HG02623 (cell line): ENCODE data around the gene PIGBOS1.
"Not testable (repeated sequence)": the region's sequence is repeated elsewhere in the genome, so short reads cannot be mapped to it uniquely, and the experiment has no call there.

ENCODE experiments used
- ATAC-seq: cut with Tn5 transposase; IDR thresholded peaks from one replicate; pipeline ENCODE4 v1.9.1; 2021; ENCODE audit warnings: moderate library complexity; ENCODE audit not compliant: unreplicated experiment

The PIGBOS1 gene, protein sequence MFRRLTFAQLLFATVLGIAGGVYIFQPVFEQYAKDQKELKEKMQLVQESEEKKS

DNA sequence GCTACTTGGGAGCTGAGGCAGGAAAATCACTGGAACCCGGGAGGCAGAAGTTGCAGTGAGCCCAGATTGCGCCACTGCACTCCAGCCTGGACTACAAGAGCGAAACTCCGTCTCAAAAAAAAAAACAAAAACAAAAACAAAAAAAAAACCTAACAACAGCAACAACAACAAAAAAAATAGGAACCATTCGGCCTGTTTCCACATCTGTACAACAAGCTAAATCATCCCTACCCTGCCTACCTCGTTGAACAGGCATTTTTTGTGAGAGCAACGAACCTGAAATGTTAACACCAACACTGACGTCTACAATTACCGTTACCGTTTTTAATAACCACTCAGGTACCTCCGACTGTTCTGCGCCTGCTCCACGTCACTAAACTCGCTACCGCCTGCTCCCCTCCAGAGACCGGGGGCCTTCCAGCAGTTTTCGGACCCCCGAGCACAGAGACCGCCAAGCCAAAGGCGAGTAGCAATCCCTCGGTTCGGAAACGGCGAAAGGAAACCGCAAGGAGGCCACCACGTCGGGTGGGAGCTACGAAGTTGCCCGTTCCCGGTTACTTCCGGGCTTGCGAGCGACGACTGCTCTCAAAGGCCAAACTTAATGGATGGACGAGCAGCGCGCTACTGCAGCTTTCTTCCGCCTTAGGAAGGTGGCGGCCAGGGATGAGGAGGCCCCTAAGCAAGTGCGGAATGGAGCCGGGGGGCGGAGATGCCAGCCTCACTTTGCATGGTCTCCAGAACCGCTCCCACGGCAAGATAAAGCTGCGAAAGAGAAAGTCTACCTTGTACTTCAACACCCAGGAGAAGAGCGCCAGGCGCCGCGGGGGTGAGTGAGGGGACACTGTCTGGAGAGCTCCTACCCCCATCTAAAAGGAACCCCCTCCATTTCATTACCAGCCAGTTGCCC lies at the start of gene PIGBOS1, which contains the start of gene PIGB:
PIGBOS1 (minus strand) TSS at position 536 of the 907 bp plus-strand sequence. CDS start 1,331 bp downstream, outside the sequence.
PIGB (plus strand) TSS at position 635 of the 907 bp plus-strand sequence; CDS start at position 664, 29 bp downstream.
- ATAC-seq = peak; percentile 86

DNA sequence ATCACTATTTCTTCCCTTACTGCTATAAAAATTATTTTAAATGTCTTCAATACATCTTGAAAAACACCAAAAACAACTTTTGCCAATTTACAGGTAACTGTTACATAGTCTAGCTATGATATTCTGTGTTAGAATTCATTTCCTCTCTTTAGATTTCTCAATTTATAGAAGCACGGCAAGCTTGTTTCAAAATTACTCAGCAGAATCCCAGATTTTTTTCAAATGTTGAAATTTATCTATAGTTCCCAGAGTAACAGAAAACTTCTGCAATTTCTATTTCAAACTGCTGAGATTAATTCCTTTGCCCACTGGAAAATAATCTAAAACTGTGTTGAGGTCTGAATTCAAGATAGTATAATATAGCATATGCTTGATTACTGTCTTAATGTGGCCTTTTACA lies 48.1 kb upstream of the PIGBOS1 start:
- ATAC-seq = no peak

DNA sequence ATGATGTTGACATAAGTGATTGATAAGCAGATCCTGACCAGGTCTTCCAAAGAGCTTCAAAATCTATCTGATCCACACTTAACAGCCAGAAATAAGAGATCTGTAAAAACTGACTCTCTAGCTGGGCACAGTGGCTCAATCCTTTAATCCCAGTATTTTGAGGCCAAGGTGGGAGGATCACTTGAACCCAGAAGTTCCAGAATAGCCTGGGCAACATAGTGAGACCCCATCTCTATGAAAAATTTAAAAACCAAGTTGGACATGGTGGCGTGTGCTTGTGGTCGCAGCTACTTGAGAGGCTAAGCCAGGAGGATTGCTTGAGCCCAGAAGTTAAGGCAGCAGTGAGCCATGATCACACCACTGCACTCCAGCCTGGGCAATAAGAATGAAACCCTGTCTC lies 43.7 kb upstream of the PIGBOS1 start:
- ATAC-seq = no peak

DNA sequence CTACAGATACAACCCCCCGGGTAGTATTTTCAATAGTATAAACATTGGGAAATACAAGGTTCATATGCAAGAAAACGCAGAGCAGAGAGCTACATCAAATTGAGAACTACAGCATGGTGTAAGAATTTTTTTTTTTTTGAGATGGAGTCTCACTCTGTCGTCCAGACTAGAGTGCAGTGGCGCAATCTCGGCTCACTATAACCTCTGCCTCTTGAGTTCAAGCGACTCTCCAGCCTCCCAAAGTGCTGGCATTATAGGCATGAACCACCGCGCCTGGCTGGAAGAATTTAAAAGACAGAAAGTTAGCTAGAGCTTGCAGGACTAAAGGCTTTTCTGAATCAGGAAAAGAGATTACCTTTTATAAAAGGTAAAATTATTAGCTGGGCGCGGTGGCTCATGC lies 42.1 kb upstream of the PIGBOS1 start:
- ATAC-seq = no peak

DNA sequence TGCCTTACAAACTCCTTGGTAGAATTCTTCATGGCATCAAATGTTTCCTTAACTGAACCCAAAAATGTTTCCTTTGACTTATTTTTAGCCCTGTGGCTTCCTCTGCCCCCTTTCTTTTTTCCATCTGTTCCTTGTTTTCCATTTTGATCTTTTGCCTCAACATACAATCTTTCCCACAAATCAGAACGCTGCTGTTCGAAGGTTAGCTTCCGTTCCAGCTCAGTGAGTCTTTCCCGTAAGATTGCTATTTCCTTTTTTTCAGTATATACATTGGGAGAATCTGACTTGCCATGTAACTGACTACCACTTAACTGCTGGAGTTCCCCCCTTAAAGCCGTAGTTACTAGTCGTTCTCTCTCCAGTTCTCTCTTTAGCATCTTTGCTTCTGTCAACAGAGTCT lies 41.3 kb upstream of the PIGBOS1 start:
- ATAC-seq = no peak

DNA sequence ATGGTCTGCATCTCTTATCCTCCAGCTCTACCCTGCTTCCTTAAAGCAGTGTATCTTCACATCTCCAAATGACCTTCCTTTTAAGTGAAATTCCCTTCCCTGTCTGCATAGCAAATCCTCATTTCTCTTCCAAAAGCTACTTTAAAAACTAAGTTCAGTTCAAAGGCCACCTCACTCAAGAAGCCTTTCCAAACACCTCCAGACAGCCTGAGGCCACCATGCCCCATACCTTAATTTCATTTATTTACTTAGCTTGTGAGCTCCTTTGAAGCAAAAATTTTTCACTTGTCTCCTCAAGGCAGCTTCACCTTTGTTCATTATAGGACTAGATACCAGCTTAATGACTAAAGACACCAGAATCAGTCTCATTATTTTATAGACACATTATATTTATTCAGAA lies 39.5 kb upstream of the PIGBOS1 start:
- no peak for ATAC-seq

DNA sequence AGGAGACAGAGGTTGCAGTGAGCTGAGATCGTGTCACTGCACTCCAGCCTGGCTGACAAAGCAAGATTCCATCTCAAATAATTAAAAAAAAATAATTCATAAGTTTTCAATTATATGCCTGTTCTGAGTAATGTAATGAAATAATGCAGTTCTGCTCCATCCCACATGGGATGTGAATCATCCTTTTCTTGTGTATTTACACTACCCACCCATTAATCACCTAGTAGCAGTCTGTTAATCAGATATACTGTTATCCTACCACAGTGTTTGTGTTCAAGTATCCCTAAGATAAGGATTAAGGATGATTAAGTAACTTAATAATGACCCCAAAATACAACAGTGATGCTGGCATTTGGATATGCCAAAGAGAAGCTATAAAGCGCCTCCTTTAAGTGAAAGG lies 38.9 kb upstream of the PIGBOS1 start:
- no peak for ATAC-seq

DNA sequence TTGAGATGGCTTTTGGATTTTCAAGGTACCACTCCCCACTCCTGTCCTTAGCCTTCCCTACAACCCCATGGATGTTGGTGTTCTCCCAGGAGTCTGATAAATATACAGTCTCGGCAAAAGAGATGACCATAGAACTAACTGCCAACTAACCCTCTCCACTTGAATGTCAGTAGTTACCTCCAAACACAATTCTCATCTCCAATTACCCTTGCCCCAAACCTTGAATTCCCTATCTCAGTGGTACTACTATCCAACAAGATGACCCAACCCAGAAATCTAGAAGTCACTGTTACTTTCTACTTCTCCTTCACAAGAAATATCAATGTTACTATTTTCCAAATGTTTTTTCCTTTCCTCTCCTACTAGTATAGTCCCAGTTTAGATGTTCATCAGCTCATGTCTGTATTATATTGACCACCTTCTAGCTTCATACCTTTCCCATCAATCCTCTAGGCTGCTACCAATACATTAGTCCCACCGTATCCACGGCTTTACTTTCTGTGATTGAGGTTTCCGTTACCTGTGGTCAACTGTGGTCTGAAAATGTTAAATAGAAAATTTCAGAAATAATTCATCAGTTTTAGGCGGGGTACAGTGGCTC lies 38.2 kb upstream of the PIGBOS1 start:
- no peak for ATAC-seq

DNA sequence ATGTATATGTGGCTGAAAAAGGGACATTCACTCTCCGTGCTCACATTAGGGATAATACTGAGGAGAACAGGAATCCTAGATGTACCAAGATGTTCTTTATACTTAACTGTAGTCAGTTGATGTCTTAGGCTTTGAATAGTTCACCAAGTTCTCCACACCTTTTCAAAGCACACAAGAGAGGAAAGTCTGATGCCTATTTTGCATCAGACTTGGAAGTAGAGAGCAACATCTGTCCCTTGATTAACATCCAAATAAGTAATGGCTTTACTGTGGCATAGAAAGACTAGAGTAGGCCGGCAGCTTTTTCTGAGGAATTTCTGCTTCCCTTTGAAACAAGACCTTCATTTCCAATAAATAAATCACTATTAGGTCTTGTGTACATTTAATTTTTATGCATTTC lies 34.1 kb upstream of the PIGBOS1 start:
- ATAC-seq = no peak

DNA sequence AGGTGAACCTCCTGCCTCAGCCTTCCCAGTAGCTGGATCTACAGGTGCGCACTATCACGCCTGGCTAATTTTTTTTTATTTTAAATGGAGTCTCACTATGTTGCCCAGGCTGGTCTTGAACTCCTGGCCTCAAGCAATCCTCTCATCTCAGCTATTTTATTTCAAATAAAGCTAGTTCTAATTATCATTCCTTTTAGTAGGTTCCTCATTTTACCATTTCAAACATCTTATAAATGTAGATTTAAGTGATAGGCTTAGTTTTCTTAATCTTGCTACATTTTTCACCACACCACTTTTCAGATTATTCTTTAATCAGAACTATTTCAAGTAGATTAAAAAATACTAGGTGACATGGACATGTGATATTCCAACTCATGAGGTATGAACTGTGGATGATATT lies 30.4 kb upstream of the PIGBOS1 start:
- ATAC-seq = no peak

DNA sequence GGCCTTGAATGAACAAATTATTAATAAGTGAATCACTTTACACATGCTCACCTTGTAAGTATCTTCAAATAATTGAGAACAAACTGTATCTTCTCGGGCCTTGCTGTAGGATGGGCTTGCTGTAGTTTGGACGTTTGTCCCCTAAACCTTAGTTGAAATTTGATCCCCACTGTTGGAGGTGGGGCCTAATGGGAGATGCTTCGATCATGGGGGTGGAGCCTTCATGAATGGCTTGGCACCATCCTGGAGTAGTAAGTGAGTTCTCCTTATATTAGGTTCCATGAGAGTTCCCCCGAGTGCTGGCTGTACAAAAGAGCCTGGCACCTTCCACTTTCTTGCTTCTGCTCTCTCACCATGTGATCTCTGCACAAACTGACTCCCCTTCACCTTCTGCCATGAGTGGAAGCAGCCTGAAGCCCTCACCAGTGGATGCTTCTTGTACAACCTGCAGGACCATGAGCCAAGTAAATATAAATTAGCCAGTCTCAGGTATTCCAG lies 29.4 kb upstream of the PIGBOS1 start:
- no peak for ATAC-seq

DNA sequence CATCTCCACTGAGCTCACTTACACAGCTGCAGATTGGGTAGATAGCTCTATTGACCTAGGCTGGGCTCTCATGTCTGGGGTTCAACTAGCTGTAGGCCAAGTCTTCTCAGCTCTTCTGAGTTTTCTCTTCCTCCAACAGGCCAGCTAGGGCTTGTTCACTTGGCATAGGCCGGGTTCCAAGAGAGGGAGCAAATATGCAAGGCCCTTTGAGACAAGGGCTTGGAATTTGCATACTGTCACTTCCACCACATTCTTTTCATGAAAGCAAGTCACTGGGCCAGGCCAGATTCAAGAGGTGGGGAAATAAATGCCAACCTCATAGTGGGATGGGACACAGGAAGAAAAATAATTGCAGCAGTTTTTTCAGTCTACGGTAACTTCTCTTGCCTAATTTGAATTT lies 25.3 kb upstream of the PIGBOS1 start:
- no peak for ATAC-seq

DNA sequence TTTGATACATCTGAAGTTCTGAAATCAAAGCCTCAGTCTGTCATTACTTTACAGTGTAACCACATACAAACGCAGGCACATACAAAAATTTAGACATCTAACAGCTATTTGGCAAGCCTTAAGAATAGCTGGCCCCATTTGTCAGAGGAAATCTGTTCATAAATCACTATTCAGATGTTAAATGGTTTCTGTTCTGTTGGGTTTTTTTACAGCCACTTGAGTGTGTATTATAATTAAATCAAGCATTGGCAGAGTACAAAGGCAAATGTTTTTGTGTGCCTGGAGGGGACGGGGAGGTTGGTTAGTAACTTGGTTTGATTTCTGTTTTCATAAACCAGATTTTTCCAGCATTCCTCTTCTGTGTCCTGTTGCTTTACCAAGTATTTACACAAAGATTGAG lies 24.2 kb upstream of the PIGBOS1 start:
- ATAC-seq = no peak

DNA sequence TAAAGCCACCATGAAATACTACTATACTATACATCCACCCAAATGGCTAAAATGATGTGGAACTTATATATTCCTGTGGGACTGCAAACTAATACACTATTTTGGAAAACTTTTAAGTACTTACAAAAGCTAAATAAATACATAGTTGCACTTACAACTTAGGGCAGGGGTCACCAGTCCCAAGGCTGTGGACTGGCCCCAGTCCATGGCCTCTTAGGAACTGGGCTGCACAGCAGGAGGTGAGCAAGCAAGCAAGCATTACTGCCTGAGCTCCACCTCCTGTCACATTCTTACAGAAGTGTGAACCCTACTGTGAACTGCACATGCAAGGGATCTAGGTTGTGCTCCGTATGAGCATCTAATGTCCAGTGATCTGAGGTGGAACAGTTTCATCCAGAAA lies 18.2 kb upstream of the PIGBOS1 start:
- no peak for ATAC-seq

DNA sequence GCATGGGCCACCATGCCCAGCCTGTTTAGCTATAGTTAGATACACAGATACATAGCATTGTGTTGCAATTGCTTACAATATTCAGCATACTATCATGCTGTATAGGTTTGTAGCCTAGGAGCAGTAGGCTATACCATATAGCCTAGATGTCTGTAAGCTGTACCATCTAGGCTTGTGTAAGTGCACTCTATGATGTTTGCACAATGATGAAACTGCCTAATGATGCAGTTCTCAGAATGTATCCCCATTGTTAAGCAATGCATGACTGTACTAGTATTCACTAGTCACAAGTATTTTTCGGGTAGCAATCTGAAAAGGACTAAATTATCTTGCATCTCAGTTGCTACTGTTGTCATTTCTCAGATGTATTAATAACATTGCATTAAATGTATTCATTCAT lies 16.1 kb upstream of the PIGBOS1 start:
- no peak for ATAC-seq

DNA sequence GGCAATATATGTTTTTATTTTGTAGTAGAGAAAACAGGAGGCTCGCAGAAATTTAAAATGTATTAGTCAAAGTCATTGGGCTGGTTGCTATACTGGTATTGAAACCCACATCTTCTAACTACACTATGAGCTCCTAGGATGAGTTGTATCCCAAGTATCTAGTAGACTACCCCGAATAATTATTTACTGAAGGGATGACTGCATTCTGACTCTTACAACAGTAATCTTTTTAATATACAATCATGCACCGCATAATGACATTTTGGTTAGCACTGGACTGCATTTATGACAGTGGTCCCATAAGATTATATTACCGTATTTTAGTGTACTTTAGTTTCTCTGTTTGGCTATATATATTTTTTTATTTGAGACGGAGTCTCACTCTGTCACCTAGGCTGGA lies 15.4 kb upstream of the PIGBOS1 start:
- ATAC-seq = no peak

DNA sequence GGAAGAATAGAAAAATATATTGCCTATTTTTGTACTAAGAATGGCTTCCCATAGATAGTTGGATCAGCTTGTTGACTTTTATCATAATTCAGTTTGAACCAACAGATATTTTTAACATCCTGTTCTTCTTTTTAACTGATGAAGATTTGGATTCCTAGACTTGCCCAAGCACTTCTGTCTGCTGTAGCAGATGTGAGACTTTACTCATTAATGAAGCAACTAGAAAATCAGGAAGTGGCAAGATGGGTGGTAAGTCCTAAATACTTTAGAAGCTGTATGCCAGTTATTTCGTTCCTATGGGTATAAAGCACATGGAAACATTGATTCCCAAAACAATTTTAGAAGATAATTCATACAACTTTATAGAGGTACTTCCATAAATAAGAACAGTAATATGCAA lies 8.5 kb upstream of the PIGBOS1 start:
- ATAC-seq = no peak

DNA sequence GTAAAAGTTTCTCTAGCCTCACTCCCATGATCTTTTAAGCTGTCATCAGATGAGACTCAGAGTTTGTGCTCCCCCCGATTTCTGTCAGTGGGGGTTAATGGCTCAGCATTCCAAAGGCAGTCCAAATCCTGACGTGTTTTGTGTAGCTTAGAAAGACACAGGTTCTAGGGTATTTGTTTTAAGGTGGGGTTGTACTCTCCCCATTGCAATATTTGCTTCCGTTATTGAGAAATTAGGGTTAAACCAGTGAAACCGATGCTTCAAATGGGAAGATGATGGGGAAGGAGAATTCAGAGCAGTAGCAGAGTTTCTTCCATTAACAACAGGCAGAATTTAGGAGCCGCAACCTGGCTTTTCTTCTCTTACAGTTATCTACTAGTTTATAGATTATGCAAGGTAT lies 3.5 kb upstream of the PIGBOS1 start:
- ATAC-seq = no peak

DNA sequence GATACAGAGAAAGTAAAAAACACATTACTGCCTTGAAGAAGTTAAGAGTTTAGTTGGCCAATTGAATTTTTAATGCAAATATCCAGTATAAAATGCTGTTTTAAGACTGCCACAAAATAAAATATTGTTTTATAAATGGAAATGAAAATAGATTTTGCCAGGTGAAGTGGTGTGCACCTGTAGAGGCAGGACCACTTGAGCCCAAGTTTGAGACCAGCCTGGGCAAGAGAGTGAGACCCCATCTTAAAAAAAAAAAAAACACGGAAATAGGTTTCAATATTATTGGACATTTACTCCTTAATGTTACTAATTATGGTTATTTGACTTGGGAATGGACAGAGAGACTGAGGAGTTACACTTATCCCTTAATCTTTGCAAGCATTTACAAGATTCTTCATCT lies 2.0 kb upstream of the PIGBOS1 start:
- no peak for ATAC-seq

DNA sequence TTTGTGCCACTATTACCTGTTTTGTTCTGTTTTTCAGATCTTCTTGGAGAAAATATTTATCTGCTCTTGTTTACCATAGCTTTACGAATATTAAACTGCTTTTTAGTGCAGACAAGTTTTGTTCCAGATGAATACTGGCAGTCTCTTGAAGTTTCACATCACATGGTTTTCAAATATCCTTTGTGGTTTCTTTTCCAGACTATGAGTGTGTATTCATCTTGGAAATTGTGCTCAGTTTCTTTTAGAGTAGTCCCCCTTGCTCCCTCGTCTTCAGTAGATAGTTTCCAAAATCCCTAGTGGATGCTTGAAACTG lies 1.3 kb upstream of the PIGBOS1 start:
- ATAC-seq = no peak

DNA sequence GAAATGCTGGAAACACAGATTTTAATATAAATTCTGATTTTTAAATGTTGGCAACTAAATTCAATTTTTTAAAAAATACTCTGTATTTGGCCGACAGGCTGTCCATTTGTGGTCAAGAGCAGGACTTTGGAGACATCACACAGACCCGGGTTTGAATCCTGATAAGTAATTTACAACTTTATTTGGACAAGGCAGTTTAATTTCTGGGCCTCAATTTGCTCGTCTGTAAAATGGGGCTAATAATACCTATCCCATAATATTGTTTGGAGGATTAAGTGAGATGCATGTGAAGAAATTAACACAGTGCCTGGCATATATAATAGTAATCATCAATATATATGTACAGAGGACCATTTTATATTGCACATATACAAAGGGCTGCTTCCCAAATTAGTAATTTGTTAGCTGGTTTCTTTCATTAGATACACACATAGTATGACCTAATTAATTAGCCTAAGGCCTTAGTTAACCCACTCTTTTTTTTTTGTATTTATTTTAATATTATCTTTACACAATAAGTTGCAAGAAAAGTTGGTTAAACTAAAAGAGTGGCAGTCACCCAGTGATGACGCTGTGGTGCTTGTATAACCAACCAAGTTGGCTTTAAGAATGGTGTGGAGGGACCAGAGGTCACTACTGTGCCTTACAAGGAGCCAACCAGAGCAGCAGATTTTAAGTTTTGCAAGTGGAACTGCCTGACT lies 764 bp upstream of the PIGBOS1 start:
- ATAC-seq = peak; percentile 33

DNA sequence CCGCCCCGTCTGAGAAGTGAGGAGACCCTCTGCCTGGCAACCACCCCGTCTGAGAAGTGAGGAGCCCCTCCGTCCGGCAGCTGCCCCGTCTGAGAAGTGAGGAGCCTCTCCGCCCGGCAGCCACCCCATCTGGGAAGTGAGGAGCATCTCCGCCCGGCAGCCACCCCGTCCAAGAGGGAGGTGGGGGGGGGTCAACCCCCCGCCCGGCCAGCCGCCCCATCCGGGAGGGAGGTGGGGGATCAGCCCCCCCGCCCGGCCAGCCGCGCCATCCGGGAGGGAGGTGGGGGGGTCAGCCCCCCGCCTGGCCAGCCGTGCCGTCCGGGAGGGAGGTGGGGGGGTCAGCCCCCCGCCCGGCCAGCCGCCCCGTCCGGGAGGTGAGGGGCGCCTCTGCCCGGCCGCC lies 16.1 kb downstream of the PIGBOS1 start:
- ATAC-seq = not testable (repeated sequence)
